GM12874 (cell line): ENCODE results near the gene PRRG3.

ENCODE experiments used
- CTCF ChIP-seq: IDR thresholded peaks from 2 replicates; pipeline ENCODE4 v1.5.1; 2011; ENCODE audit warnings: low read depth, mild to moderate bottlenecking, control low read depth, low read length, moderate library complexity; ENCODE audit not compliant: insufficient read depth

The PRRG3 gene

GRCh38 chrX:151711154-151711553 is 15.9 kb downstream of the PRRG3 start:
- no peak for TF ChIP-seq CTCF

- TF ChIP-seq CTCF: no peak
These were observed 16.5 kb downstream of the PRRG3 start for GRCh38 chrX:151711787-151712186.

- no peak for TF ChIP-seq CTCF
These were observed 17.0 kb downstream of the PRRG3 start for GRCh38 chrX:151712253-151712652.

- TF ChIP-seq CTCF: peak; percentile 54; the same call in 1 of the 2 replicates
These were observed 18.6 kb downstream of the PRRG3 start for GRCh38 chrX:151713849-151714248.

- TF ChIP-seq CTCF: no peak
These were observed 19.1 kb downstream of the PRRG3 start for GRCh38 chrX:151714362-151714761.

- TF ChIP-seq CTCF: no peak
These were observed 20.5 kb downstream of the PRRG3 start, which contains the start of gene FATE1 for GRCh38 chrX:151715752-151716151. TSS of gene FATE1 (plus strand) at chrX:151716035. CDS start at chrX:151716120, 85 bp downstream.

GRCh38 chrX:151722241-151722846 is 27.1 kb downstream of the PRRG3 start:
- no peak for TF ChIP-seq CTCF
